NCI-H2196 treated with DMSO at 0.1 percent for 48 hours (cell line): Measurements from ENCODE around the gene TPM4.
A peak's percentile ranks its signal among the peaks of the same experiment; 100 is the strongest.
"Not testable (repeated sequence)": the region's sequence is repeated elsewhere in the genome, so short reads cannot be mapped to it uniquely, and the experiment has no call there.

Source experiments
- DNase-seq: peaks from one replicate; lab custom pipeline; 2025; ENCODE audit not compliant: unreplicated experiment; lab: John Stamatoyannopoulos, UW

The TPM4 gene

DNA sequence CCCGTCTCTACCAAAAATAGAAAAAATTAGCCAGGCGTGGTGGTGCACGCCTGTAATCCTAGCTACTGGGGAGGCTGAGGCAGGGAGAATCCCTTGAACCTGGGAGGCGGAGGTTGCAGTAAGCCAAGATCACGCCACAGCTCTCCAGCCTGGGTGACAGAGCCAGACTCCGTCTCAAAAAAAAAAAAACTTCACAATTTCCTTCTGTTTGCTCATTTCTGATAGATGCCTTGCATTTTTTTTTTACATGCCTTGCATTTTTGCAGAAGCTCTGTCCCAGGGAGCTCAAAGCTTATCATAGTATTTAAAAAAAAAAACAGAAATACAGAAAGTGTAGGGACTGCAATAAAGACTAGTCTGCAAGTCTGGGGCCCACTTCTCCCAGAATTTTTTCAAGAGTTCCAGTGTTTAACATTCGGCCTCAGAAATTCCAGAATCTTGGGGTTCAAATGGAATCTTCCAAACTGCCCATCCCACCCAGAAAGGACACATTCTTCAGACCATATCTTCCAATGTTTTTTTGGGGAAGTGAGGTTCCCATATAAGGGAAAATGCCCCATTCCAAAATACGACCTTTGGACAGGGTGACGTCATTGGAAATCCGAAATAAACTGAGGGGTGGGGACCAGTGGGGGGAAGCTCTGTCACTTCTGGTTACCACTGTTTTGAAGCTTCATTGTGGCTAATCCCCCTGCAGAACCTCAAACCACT, 18.2 kb downstream of the TPM4 start:
- no peak for DNase-seq

GRCh38 chr19:16095071-16095571, 18.8 kb downstream of the TPM4 start:
- DNase-seq, result no peak

- no peak for DNase-seq
These were observed 20.1 kb downstream of the TPM4 start for GRCh38 chr19:16096280-16096855.

GRCh38 chr19:16098416-16098768, 22.1 kb downstream of the TPM4 start:
- no peak for DNase-seq

DNA sequence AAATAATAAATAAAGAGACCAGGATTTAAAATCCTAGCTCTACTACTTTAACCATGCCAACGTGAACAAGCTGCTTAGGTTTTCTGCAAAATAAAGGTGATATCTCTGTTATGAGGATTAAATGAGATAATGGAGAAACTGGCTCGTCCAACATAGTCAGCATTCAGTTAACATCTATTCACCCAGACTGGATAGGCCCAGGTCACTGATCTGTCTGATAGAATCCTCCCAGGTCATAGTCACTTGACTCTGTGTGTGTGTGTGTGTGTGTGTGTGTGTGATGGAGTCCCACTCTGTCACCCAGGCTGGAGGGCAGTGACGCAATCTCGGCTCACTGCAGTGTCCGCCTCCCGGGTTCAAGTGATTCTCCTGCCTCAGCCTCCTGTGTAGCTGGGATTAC, 22.5 kb downstream of the TPM4 start:
- DNase-seq, result no peak

DNA sequence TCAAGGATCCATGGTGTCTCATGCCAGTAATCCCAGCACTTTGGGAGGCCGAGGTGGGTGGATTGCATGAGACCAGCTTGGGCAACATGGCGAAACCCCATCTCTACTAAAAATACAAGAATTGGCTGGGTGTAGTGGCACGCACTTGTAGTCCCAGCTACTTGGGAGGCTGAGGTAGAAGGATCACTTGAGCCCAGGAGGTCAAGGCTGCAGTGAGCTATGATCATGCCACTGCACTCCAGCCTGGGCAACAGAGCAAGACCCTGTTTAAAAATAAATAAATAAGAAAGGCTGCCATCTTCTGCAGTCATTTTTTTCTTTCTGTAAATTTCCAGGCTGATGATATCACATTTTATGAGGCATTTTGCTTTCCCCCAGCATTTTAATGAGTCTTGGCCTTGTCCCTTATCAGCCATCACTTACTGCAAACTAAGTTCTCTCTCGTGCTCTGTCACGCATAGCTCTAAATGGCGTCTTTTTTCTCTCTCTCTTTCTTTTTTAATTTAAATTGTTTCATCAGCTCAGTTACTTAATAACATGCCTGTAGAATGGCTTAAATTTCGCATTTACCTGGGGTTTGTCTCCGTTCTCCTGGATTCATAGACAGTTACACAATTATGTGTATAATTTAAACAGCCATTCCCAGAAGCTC, 23.1 kb downstream of the TPM4 start:
- DNase-seq, result not testable (repeated sequence)

DNA sequence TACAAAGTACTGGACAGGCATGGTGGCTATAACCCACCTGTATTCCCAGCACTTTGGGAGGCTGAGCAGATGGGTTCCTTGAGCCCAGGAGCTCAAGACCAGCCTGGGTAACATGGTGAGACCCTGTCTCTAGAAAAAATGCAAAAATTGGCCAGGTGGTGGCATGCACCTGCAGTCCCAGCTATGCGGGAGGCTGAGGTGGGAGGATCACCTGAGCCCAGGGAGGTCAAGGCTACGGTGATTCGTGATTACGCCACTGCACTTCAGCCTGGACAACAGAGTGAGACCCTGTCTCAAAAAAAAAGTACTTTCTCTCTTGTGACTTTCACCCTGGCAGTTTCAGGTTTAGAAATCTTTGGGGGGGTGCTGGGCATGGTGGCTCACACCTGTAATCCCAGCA, 24.2 kb downstream of the TPM4 start:
- DNase-seq, result no peak

- no peak for DNase-seq
These were observed 28.4 kb downstream of the TPM4 start for GRCh38 chr19:16104722-16105121.

DNA sequence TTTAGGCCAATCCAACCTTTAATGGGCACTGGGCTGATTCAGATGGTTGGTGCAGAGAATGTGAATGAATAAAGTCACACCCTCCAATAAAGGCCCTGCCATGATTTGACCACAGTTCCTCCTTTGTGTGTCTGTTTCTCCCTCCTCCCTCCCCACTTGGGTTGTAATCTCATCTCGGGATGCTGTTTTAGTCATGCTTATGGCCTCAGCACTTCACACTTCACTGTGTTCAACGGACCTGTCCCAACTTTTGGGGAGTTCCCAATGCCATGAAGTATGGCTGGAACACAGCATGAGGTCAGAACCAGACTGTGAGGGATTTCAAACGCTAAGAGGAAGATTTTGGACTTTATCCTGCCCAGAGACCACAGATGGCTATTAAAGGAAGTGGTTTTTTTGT, 29.8 kb downstream of the TPM4 start:
- no peak for DNase-seq

- peak; percentile 99 for DNase-seq
These were observed 35.0 kb downstream of the TPM4 start, which contains the start of gene RAB8A for GRCh38 chr19:16111160-16111908. Gene RAB8A (plus strand): TSS chr19:16111889. CDS start chr19:16111902, 13 bp downstream.

DNA sequence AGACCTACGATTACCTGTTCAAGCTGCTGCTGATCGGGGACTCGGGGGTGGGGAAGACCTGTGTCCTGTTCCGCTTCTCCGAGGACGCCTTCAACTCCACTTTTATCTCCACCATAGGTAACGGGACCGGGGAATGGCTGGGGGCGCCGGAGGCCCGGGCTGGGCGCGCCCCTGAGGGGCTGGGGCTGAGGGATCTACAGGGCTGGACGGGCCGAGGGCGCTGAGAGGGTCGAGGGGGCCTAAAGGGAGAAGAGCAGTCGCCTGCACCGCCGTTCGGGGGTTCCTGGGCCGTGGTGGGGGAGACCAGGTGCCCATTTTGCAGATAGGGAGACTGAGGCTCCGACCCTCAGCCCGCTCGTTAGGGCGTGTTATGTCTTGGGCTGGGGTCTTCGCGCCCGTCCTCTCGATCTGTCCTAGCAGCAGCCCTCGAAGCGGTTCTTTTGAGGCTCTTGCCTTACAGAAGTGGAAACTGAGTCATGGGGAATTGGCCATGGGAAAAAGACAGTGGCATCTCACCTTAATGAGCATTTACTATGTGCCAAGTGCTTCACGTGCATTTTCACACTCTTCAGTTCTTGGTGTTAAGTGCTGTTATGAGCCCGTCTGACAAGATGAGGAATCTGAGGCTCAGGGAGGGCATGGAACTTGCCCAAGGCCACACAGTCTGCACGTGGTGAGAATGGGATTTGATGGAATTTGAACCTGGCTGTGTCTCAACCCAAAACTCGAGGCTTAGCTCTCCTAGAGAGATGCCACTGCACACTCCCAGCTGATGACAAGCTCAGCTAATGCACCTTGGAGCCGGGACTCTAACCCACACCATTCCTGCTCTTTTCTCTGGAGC, 35.8 kb downstream of the TPM4 start:
- DNase-seq, result no peak

DNA sequence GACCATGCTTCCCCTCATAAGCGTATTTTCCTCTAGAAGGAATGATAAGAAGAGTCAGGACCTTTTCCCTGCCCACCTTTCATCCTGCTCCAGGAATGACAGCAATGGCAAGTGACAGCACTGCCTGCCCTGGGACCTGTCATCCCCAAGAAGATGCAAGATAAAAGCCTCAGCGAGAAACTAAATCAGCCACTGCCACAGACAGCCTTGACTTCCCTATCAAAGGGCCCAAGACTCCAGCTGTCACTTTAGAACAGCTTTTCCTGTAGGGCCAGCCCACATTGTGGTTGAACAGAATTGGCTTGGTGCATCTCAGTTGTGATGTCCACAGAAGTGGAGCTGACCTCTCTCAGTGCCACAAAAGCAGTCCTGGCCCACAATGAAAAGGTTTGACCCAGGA, 36.5 kb downstream of the TPM4 start:
- no peak for DNase-seq

DNA sequence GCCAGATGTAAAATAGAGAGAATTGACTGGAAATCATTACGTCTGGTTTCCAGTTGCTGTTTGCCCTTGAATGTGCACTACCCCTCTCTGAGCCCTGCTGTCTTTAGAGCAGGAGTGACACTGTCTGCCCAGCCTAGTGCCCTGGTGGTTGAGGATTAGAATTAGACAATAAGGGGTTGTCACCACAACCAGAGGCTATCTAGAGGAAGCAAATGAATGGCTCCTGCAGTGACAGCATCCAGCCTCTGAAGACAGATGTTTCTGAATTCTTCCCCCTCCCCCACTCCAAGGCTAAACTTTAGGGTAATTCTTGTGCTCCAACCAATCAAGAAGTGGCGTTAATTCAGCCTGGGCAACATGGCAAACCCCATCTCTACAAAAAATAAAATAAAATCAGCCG, 37.4 kb downstream of the TPM4 start:
- no peak for DNase-seq

GRCh38 chr19:16115301-16116039, 39.2 kb downstream of the TPM4 start:
- DNase-seq, result no peak

DNA sequence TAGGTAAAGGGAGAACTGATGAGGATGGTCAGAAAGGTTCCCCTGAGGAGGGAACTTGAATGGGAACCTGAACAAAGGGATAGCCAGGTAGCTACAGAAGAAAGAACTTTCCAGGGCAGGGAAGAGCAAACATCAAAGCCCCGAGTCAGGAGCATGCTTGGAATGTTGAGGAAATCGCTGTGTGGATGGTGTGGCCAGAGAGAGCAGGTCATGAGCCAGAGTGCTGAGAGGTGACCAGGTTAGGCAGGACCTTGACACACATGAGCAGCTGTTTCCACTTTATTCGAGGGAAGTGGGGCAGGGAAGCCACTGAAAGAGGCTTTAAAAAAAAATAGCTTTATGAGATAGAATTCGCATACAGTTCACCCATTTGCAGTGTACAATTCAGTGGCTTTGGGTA, 39.8 kb downstream of the TPM4 start:
- no peak for DNase-seq

GRCh38 chr19:16117594-16118033, 41.3 kb downstream of the TPM4 start:
- DNase-seq, result no peak

GRCh38 chr19:16118489-16119033, 42.3 kb downstream of the TPM4 start:
- no peak for DNase-seq

DNA sequence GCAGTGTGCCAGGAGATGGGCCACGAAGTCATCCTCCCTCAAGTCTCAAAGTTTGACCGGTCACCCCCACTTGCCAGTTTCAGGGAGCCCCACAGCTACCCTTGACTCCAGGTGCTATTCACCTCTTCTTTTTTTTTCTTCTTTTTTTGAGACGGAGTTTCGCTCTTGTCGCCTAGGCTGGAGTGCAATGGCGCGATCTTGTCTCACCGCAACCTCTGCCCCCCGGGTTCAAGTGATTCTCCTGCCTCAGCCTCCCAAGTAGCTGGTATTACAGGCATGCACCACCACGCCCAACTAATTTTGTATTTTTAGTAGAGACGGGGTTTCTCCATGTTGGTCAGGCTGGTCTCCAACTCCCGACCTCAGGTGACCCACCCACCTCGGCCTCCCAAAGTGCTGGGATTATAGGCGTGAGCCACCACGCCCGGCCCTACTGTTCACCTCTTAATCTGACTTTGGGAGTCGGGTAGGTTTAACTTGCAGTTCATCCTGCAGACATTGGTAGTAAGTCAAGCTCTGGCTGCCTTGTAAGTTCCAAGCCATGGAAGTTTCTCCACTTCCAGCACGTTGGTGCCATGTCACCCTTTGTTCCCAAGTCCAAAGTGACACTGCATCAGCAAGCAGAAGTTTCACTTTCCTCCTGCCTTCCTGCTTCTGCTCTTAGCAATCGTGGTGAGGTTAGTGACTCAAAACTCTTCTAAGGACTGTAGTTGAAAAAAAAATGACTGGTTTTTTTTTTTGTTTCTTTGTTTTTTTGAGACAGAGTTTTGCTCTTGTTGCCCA, 43.0 kb downstream of the TPM4 start:
- DNase-seq, result not testable (repeated sequence)

GRCh38 chr19:16121141-16121540, 44.8 kb downstream of the TPM4 start:
- DNase-seq, result no peak
